Measurements from ENCODE around the gene ARMC7. TPM values are rescaled to one million over a fixed set of nuclear protein-coding genes. Genes with fewer than 3 reads are reported as not detected.
A peak's percentile ranks its signal among the peaks of the same experiment; 100 is the strongest.

Gene ARMC7
- total and polyA plus RNA-seq, 10 of the 15 experiments (the other 5 are each of a cell fraction or from before 2014, with no cell fraction given): 1.5 to 19.8 (median 6.3) TPM

GRCh38 chr17:75109407-75110233, at the start of gene ARMC7 (continued):
- no peak for TF ChIP-seq STAT3 (IDR thresholded peaks at IDR 0.05; ENCODE audit: low read depth, low read length)
- TF ChIP-seq SMC3 (IDR thresholded peaks at IDR 0.05; ENCODE audit: borderline replicate concordance, low read length): peak; percentile 9; the same call in 1 of the 2 replicates
- peak; percentile 61 for TF ChIP-seq SMAD5 (IDR thresholded peaks at IDR 0.05; ENCODE audit: low read depth)
- TF ChIP-seq MXI1 (IDR thresholded peaks at IDR 0.05; ENCODE audit: low read depth, low read length): peak; percentile 28
- TF ChIP-seq NFIC (IDR thresholded peaks at IDR 0.05; ENCODE audit: low read depth, low read length): no peak
- peak; percentile 80 for TF ChIP-seq ZBTB40 (IDR thresholded peaks at IDR 0.05; ENCODE audit: borderline replicate concordance)
- peak; percentile 82 for TF ChIP-seq NRF1 (conservative IDR thresholded peaks at IDR 0.05; ENCODE audit: low read depth, low read length)
- TF ChIP-seq SRF (IDR thresholded peaks at IDR 0.05; ENCODE audit: low read depth in 2 of 2, low read length in 2 of 2): 0 out of 4 replicates have a peak, but pooled peaks of 1 of the 2 experiments have one; percentile 3
- 0 out of 2 replicates have a peak, but pooled peaks have one; percentile 47 for TF ChIP-seq ZNF207 (IDR thresholded peaks at IDR 0.05; ENCODE audit: borderline replicate concordance)
- peak; percentile 72 for TF ChIP-seq ZBTB11 (CRISPR knock-in tag; IDR thresholded peaks at IDR 0.05)
- TF ChIP-seq EED (IDR thresholded peaks at IDR 0.05; ENCODE audit: low read depth): no peak
- no peak for TF ChIP-seq SREBF1 (IDR thresholded peaks at IDR 0.05; ENCODE audit: low read length)
- no peak for TF ChIP-seq USF1 (IDR thresholded peaks at IDR 0.05; ENCODE audit: borderline replicate concordance, extremely low read length, insufficient read depth, low read depth, low read length)
- 0 out of 2 replicates have a peak, but pooled peaks have one; percentile 62 for TF ChIP-seq ESRRA (IDR thresholded peaks at IDR 0.05; ENCODE audit: low read length)
- no peak for TF ChIP-seq HDGF (IDR thresholded peaks at IDR 0.05)
- TF ChIP-seq POLR2AphosphoS5 (IDR thresholded peaks at IDR 0.05; ENCODE audit: low read length): peak; percentile 90
- no peak for TF ChIP-seq CBX3 (IDR thresholded peaks at IDR 0.05; ENCODE audit: borderline replicate concordance, low read depth)

Measured in GM12878 (cell line).